H1 (cell line): ENCODE measurements around the gene ITGA11. TPM values are rescaled to one million over a fixed set of nuclear protein-coding genes. Genes with fewer than 3 reads are reported as not detected.

ENCODE experiments used
- BCL11A ChIP-seq, 2 experiments: IDR thresholded peaks; one replicate each; pipeline ENCODE4 v1.6.1; 2011; ENCODE audit warnings: low read depth in 2 of 2, low read length in 2 of 2, mild to moderate bottlenecking in 2 of 2
- CBX5 ChIP-seq: fragments of 300-800, 300-1000 bp; sonication (generic); IDR thresholded peaks from 2 replicates; pipeline ENCODE4 v1.7.1; 2016; ENCODE audit warnings: antibody characterized with exemption, low read length, low read depth
- CEBPB ChIP-seq: IDR thresholded peaks from 2 replicates; pipeline ENCODE4 v1.6.1; 2012; ENCODE audit warnings: low read depth, low read length
- CHD7 ChIP-seq: fragments of 300-600 bp; sonication (generic); IDR thresholded peaks from 2 replicates; pipeline ENCODE4 v1.7.1; 2012; ENCODE audit warnings: low read length, moderate library complexity, mild to moderate bottlenecking, inconsistent platforms; ENCODE audit not compliant: insufficient replicate concordance
- HDAC6 ChIP-seq: IDR thresholded peaks from one replicate; pipeline ENCODE4 v1.7.1; 2012; ENCODE audit warnings: low read depth, mild to moderate bottlenecking, inconsistent platforms, low read length, moderate library complexity
- SUZ12 ChIP-seq: fragments of 200-600 bp; sonication (generic); IDR thresholded peaks from 2 replicates; pipeline ENCODE4 v1.6.1; 2012; ENCODE audit warnings: mild to moderate bottlenecking, inconsistent platforms, low read length, moderate library complexity, mixed read lengths
- TAF7 ChIP-seq: optimal IDR thresholded peaks from 2 replicates; pipeline ENCODE3; 2011; ENCODE audit warnings: low read depth, mild to moderate bottlenecking, inconsistent platforms, low read length, moderate library complexity, borderline replicate concordance
- ZNF274 ChIP-seq: IDR thresholded peaks from 2 replicates; pipeline ENCODE4 v1.7.0; 2012; ENCODE audit warnings: low read length, borderline replicate concordance; ENCODE audit errors: extremely low read depth
- polyA plus RNA-seq, 7 experiments: library from polyadenylated mRNA; depleted of rRNA in 3 of 7; stranded (reverse) in 5 of 7; unstranded in 2 of 7; fragments of >200 nt in 5 of 7; fragments of 200-250 nt in 2 of 7; gene quantifications; 1 replicate in 5 of 7; 2 replicates in 1 of 7; 4 replicates in 1 of 7; pipeline versions ENCODE4 v1.2.1 to v1.2.3, GENCODE V29; 2011 to 2013; ENCODE audit warnings: missing spikeins in 2 of 7, mixed read lengths in 2 of 7
- total RNA-seq: library from RNA; stranded (reverse); fragmentation: NEBNext Ultra II Directional; extraction: Animal tissue kit (Norgen Biotek cat#: 25700); gene quantifications from 2 replicates; pipeline ENCODE4 v1.2.1, GENCODE V29; 2021
- TF ChIP-seq, protein P1 (sequence below): IDR thresholded peaks from 2 replicates; pipeline ENCODE4 v1.6.1; 2012; ENCODE audit warnings: inconsistent platforms

ITGA11 gene
- total and polyA plus RNA-seq, 2 of the 8 experiments (the other 6 are each of a cell fraction or from before 2014, with no cell fraction given) = 0.05 to 0.06 TPM

DNA sequence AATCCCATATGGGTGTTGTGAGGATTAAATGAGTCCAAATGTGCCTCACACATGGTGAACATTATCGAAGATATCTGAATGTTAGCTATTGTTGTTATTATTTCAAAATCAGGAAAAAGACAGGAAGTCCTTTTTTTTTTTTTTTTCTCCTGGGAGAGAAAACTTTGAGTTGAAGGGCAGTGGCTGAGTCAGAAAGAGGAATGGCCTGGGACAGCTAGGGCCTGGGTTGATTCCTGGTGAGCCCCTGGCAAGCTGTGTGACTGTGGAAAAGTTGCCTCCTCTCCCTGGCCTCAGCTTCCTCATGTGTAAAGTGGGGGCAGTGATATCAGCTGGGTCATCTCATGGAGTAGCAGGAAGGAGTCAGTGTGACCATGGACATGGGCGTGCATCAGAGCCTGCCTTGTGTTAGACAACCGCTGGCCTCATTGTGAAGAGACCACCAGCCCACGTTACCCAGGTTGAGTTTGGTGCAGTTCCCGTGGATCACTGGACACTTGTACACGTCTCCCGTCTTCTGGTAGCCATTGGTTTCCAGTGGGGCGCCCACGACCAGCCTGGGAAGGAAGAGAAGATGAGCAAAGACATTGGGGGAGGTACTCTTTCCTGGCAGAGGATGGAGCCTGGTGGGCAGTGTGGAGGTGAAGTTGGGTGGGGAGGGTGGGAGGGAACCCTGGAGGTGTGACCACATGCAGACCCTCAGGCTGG lies 63.1 kb downstream of the ITGA11 start (continued):
- TF ChIP-seq CHD7 (no peak), CBX5 (no peak), HDAC6 (no peak), TAF7 (no peak), SUZ12 (no peak), ZNF274 (no peak), BCL11A (IDR thresholded peaks at IDR 0.05; ENCODE audit: low read depth in 2 of 2, low read length in 2 of 2) (no peak), CEBPB (no peak)
- TF ChIP-seq, protein P1, sequence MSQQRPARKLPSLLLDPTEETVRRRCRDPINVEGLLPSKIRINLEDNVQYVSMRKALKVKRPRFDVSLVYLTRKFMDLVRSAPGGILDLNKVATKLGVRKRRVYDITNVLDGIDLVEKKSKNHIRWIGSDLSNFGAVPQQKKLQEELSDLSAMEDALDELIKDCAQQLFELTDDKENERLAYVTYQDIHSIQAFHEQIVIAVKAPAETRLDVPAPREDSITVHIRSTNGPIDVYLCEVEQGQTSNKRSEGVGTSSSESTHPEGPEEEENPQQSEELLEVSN = no peak
